Measurements from ENCODE around the gene RAB12. TPM values are rescaled to one million over a fixed set of nuclear protein-coding genes. Genes with fewer than 3 reads are reported as not detected.

The RAB12 gene
- total RNA-seq, 2 donors from 2014 or later = 22.0 to 27.0 TPM

GRCh38 chr18:8561123-8561910 lies 47.9 kb upstream of the RAB12 start:
- no peaks in the 10 kb centered on the region for H3K27me3 Mint-ChIP-seq (ENCODE audit: insufficient read depth)
- TF ChIP-seq, protein P1, sequence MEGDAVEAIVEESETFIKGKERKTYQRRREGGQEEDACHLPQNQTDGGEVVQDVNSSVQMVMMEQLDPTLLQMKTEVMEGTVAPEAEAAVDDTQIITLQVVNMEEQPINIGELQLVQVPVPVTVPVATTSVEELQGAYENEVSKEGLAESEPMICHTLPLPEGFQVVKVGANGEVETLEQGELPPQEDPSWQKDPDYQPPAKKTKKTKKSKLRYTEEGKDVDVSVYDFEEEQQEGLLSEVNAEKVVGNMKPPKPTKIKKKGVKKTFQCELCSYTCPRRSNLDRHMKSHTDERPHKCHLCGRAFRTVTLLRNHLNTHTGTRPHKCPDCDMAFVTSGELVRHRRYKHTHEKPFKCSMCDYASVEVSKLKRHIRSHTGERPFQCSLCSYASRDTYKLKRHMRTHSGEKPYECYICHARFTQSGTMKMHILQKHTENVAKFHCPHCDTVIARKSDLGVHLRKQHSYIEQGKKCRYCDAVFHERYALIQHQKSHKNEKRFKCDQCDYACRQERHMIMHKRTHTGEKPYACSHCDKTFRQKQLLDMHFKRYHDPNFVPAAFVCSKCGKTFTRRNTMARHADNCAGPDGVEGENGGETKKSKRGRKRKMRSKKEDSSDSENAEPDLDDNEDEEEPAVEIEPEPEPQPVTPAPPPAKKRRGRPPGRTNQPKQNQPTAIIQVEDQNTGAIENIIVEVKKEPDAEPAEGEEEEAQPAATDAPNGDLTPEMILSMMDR (conservative IDR thresholded peaks at IDR 0.05) = no peak
- Histone ChIP-seq H3K4me3 (ENCODE audit: low read length) (no peak overlapping the region), H3K27me3 (ENCODE audit: control insufficient read depth, insufficient read depth, low read length, poor library complexity, severe bottlenecking) (no peaks in the 10 kb centered on the region), H3K4me1 (ENCODE audit: control insufficient read depth, insufficient read depth, low read length) (no peaks in the 10 kb centered on the region), H3K9me3 (ENCODE audit: control insufficient read depth, low read length) (no peaks in the 10 kb centered on the region), H3K36me3 (ENCODE audit: control insufficient read depth, insufficient read depth, low read length) (no peaks in the 10 kb centered on the region), H3K9ac (ENCODE audit: extremely low read depth, low read length, poor library complexity, severe bottlenecking) (no peak overlapping the region), H3K27ac (ENCODE audit: low read depth, low read length) (no peak overlapping the region)
- no peaks in the 10 kb centered on the region for H3K9me3 Mint-ChIP-seq
- DNase-seq = no peak
- H3K27ac Mint-ChIP-seq = no peak overlapping the region
- H3K36me3 Mint-ChIP-seq (ENCODE audit: low read depth) = no peaks in the 10 kb centered on the region
- no peak overlapping the region for H3K4me3 Mint-ChIP-seq
- WGBS, 2 experiments (ENCODE audit: insufficient coverage in 1 of 2, insufficient read length in 1 of 2) = 90 to 95% methylated on average over 6 to 8 of the region's 8 CpGs
- H3K4me1 Mint-ChIP-seq = no peaks in the 10 kb centered on the region

DNA sequence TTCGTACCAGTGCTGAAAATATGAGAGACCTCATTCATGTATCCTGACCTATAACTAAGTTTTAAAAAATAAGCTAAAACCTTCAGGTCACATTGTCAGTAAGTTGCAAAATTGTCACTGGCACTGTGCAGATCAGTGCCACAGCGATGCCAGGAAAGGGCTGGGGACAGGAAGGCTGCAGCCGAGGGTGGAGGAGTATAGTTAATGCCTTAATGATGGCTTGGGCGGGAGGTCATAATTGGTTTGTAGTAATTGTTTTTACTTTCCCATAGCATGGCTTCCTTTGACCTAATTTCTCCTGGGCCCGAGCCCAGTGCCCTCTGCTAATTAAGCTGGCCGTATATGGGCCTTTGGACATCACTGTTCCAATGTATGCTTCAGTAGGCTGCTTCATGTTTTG lies 47.2 kb upstream of the RAB12 start:
- Histone ChIP-seq H3K9me3 (ENCODE audit: control insufficient read depth, low read length) (no peaks in the 10 kb centered on the region), H3K4me1 (ENCODE audit: control insufficient read depth, insufficient read depth, low read length) (no peaks in the 10 kb centered on the region), H3K36me3 (ENCODE audit: control insufficient read depth, insufficient read depth, low read length) (no peaks in the 10 kb centered on the region), H3K4me3 (ENCODE audit: low read length) (no peak overlapping the region), H3K27ac (ENCODE audit: low read depth, low read length) (no peak overlapping the region), H3K27me3 (ENCODE audit: control insufficient read depth, insufficient read depth, low read length, poor library complexity, severe bottlenecking) (no peaks in the 10 kb centered on the region), H3K9ac (ENCODE audit: extremely low read depth, low read length, poor library complexity, severe bottlenecking) (no peak overlapping the region)
- Mint-ChIP-seq H3K4me1 (no peaks in the 10 kb centered on the region), H3K9me3 (no peaks in the 10 kb centered on the region), H3K4me3 (no peak overlapping the region), H3K27ac (no peak overlapping the region), H3K27me3 (ENCODE audit: insufficient read depth) (no peaks in the 10 kb centered on the region), H3K36me3 (ENCODE audit: low read depth) (no peaks in the 10 kb centered on the region)
- DNase-seq = no peak
- 94 to 100% methylated on average over 4 to 5 of the region's 6 CpGs for WGBS, 2 experiments (ENCODE audit: insufficient coverage in 1 of 2, insufficient read length in 1 of 2)
- TF ChIP-seq, protein P1 (conservative IDR thresholded peaks at IDR 0.05) = no peak

GRCh38 chr18:8562919-8563318 lies 46.3 kb upstream of the RAB12 start:
- WGBS, 2 experiments (ENCODE audit: insufficient coverage in 1 of 2, insufficient read length in 1 of 2) = 86 to 89% methylated on average over 2 to 3 of the region's 3 CpGs

More at GRCh38 chr18:8562919-8563318, 46.3 kb upstream of the RAB12 start:
- H3K27me3 Mint-ChIP-seq (ENCODE audit: insufficient read depth) = no peaks in the 10 kb centered on the region
- Histone ChIP-seq H3K4me3 (ENCODE audit: low read length) (no peak overlapping the region), H3K27me3 (ENCODE audit: control insufficient read depth, insufficient read depth, low read length, poor library complexity, severe bottlenecking) (no peaks in the 10 kb centered on the region), H3K9ac (ENCODE audit: extremely low read depth, low read length, poor library complexity, severe bottlenecking) (no peak overlapping the region), H3K27ac (ENCODE audit: low read depth, low read length) (no peak overlapping the region), H3K4me1 (ENCODE audit: control insufficient read depth, insufficient read depth, low read length) (no peaks in the 10 kb centered on the region), H3K36me3 (ENCODE audit: control insufficient read depth, insufficient read depth, low read length) (no peaks in the 10 kb centered on the region), H3K9me3 (ENCODE audit: control insufficient read depth, low read length) (no peaks in the 10 kb centered on the region)
- H3K4me1 Mint-ChIP-seq = no peaks in the 10 kb centered on the region
- H3K27ac Mint-ChIP-seq = no peak overlapping the region
- DNase-seq = no peak
- H3K36me3 Mint-ChIP-seq (ENCODE audit: low read depth) = no peaks in the 10 kb centered on the region
- no peaks in the 10 kb centered on the region for H3K9me3 Mint-ChIP-seq
- TF ChIP-seq, protein P1 (conservative IDR thresholded peaks at IDR 0.05) = no peak
- H3K4me3 Mint-ChIP-seq = no peak overlapping the region

Measured in endodermal cell (in vitro differentiated cells).